Panc1 (cell line): Measurements from ENCODE around the gene FOXA3. TPM values are rescaled to one million over a fixed set of nuclear protein-coding genes. Genes with fewer than 3 reads are reported as not detected.
A peak's percentile ranks its signal among the peaks of the same experiment; 100 is the strongest.

ENCODE experiments used
- ATAC-seq: fragments of 200-7000 bp; cut with Tn5 transposase; 2 replicates; pipeline ENCODE4 v1.9.1; 2020; ENCODE audit warnings: mild to moderate bottlenecking, moderate library complexity
- BruUV-seq: library from RNA; stranded (reverse); fragments of 400-500 nt; replicated peaks from 2 replicates; lab custom pipeline; 2021; lab: Mats Ljungman, UMichigan
- CTCF ChIA-PET: fragments of 300-600 bp; sonication (Branson Sonifier 250); formaldehyde crosslinking; loops from one replicate; lab custom pipeline; 2022; ENCODE audit warnings: antibody characterized with exemption; lab: Charles Lee
- POLR2A ChIA-PET: fragments of 300-600 bp; sonication (Branson Sonifier 250); formaldehyde crosslinking; loops from one replicate; lab custom pipeline; 2022; ENCODE audit warnings: antibody characterized with exemption; lab: Charles Lee
- DNase-seq: peaks from one replicate; pipeline ENCODE4 v3.0.0-alpha.2; 2010; ENCODE audit warnings: low read depth, low spot score
- H3K27ac ChIP-seq: 2 replicates; pipeline ENCODE4 v1.5.1; 2011; ENCODE audit warnings: mild to moderate bottlenecking, low read length, inconsistent platforms
- H3K27me3 ChIP-seq: fragments of 200-500 bp; sonication (Bioruptor generic); 2 replicates; pipeline ENCODE4 v1.6.0; 2014; ENCODE audit warnings: low read length, inconsistent platforms; ENCODE audit not compliant: control insufficient read depth, insufficient read depth
- H3K36me3 ChIP-seq: fragments of 200-500 bp; sonication (Bioruptor generic); 2 replicates; pipeline ENCODE4 v1.5.1; 2014; ENCODE audit warnings: inconsistent platforms, mild to moderate bottlenecking, low read length, moderate library complexity; ENCODE audit not compliant: control insufficient read depth, insufficient read depth
- H3K4me1 ChIP-seq: 2 replicates; pipeline ENCODE4 v1.5.1; 2011; ENCODE audit warnings: inconsistent platforms, mild to moderate bottlenecking, low read length, moderate library complexity; ENCODE audit not compliant: control insufficient read depth, insufficient read depth
- H3K4me3 ChIP-seq, 2 experiments: 2 replicates each; pipeline ENCODE4 v1.5.1; 2011 to 2012; ENCODE audit warnings: low read depth in 2 of 2, low read length in 2 of 2, mild to moderate bottlenecking in 2 of 2, inconsistent platforms in 1 of 2, moderate library complexity in 1 of 2
- H3K9me3 ChIP-seq: fragments of 200-500 bp; sonication (Bioruptor generic); 2 replicates; pipeline ENCODE4 v1.5.1; 2014; ENCODE audit warnings: low read depth, mild to moderate bottlenecking, inconsistent platforms, low read length, moderate library complexity; ENCODE audit not compliant: control insufficient read depth, insufficient read depth
- CTCF ChIP-seq: fragments of 450-650 bp; IDR thresholded peaks from 2 replicates; pipeline ENCODE4 v1.5.1; 2017; ENCODE audit warnings: mild to moderate bottlenecking
- POLR2AphosphoS5 ChIP-seq: IDR thresholded peaks from 2 replicates; pipeline ENCODE4 v1.6.1; 2012; ENCODE audit warnings: mild to moderate bottlenecking, low read depth, low read length, moderate library complexity
- REST ChIP-seq, 2 experiments: IDR thresholded peaks; 2 replicates each; pipeline ENCODE4 v1.6.1; 2011 to 2012; ENCODE audit warnings: low read depth in 2 of 2, control low read depth in 1 of 2, low read length in 1 of 2, mild to moderate bottlenecking in 1 of 2, moderate library complexity in 1 of 2; ENCODE audit not compliant: insufficient read depth in 1 of 2
- SIN3A ChIP-seq: IDR thresholded peaks from 2 replicates; pipeline ENCODE4 v1.6.1; 2012; ENCODE audit warnings: low read depth, mild to moderate bottlenecking, low read length, moderate library complexity, borderline replicate concordance; ENCODE audit not compliant: insufficient read depth
- TCF7L2 ChIP-seq: IDR thresholded peaks from 2 replicates; pipeline ENCODE4 v1.6.1; 2011; ENCODE audit warnings: mild to moderate bottlenecking, low read depth, low read length, inconsistent platforms
- in situ Hi-C: cut with HindIII; loops from 2 replicates; pipeline ENCODE4 v1.10.0; 2016; ENCODE audit warnings: low sequenced_read_pairs, low pct_unique_long_range_greater_than_20kb
- intact Hi-C: fragments of 100-400 bp; cut with micrococcal nuclease; formaldehyde crosslinking; loops from one replicate; pipeline ENCODE4 v1.10.0; 2022; ENCODE audit not compliant: unreplicated experiment
- total RNA-seq: library from RNA; stranded (reverse); gene quantifications from one replicate; pipeline ENCODE4 v1.2.1, GENCODE V29; 2021; ENCODE audit not compliant: unreplicated experiment

The FOXA3 gene
- total RNA-seq, 1 experiment from 2014 or later = 0.26 TPM

DNA sequence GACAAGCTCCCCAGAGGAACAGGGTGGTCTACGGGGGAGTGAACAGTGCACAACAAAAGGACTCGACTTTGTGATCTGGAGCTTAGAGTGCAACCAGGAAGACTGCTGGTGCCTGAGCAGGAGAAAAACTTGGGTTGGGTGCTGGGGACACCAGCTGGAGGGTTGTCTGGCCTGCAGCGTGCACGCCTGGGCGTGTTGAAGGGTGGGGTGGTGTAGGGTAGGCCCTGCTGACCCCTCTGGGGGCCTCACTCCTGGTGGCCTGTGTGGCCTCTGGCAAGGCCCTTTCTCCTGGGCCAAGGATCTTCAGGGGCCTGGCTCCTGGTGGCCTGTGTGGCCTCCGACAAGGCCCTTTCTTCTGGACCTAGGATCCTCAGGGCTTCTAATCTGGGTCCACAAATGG lies 44.4 kb upstream of the FOXA3 start:
- ChIA-PET POLR2A (no interaction called here), CTCF (no interaction called here)
- Histone ChIP-seq H3K9me3 (no peaks in the 10 kb centered on the region), H3K4me3 (no peak overlapping the region), H3K27me3 (no peaks in the 10 kb centered on the region), H3K27ac (no peak overlapping the region), H3K36me3 (no peaks in the 10 kb centered on the region), H3K4me1 (no peaks in the 10 kb centered on the region; the same call in 1 of the 2 replicates)
- ATAC-seq (no peak), DNase-seq (no peak)
- TF ChIP-seq POLR2AphosphoS5 (no peak), TCF7L2 (no peak), SIN3A (no peak)
- in situ Hi-C loops = no loop called here
- BruUV-seq = no TSS peak
- intact Hi-C loops = no loop called here

- TSS peak; percentile 53 for BruUV-seq
- DNase-seq (no peak), ATAC-seq (no peak)
- no peak for TF ChIP-seq TCF7L2
- TF ChIP-seq CTCF = no peak
- no peak for TF ChIP-seq POLR2AphosphoS5
- no peak for TF ChIP-seq REST (IDR thresholded peaks at IDR 0.05; ENCODE audit: insufficient read depth in 1 of 2, low read depth in 2 of 2, low read length in 1 of 2)
- TF ChIP-seq SIN3A = no peak
- intact Hi-C loops (no loop called here), in situ Hi-C loops (no loop called here)
- H3K27ac ChIP-seq = no peak overlapping the region
- POLR2A ChIA-PET = no interaction called here
- no peaks in the 10 kb centered on the region for H3K9me3 ChIP-seq
- CTCF ChIA-PET = no interaction called here
- H3K4me3 ChIP-seq = no peak overlapping the region
- H3K36me3 ChIP-seq = no peaks in the 10 kb centered on the region
- no peaks in the 10 kb centered on the region for H3K27me3 ChIP-seq
- no peaks in the 10 kb centered on the region; the same call in 1 of the 2 replicates for H3K4me1 ChIP-seq
Measured at GRCh38 chr19:45820413-45821102, 43.6 kb upstream of the FOXA3 start.

DNA sequence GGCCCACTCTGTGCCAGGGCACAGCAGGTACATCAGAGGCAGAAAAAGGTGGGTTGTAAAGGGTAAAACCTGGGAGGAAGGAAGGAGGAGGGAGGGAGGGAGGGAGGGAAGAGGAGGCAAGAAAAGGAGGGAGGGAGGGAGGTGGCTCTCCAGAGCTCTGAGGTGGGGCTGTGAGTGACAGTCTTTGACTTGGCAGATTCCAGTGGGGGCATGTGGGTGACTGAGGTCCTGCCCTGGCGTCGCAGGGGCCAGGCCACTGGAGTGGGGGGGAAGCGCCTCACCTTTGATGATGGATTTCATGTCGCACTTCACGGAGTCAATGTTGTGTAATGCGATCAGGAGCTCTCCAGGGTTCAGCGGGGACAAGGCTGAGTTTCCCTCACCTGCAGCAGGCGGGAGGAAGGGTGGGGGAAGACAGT lies 43.0 kb upstream of the FOXA3 start:
- Histone ChIP-seq H3K4me3 (no peak overlapping the region), H3K36me3 (no peaks in the 10 kb centered on the region), H3K27me3 (no peaks in the 10 kb centered on the region), H3K9me3 (no peaks in the 10 kb centered on the region), H3K27ac (no peak overlapping the region), H3K4me1 (no peaks in the 10 kb centered on the region; the same call in 1 of the 2 replicates)
- in situ Hi-C loops (no loop called here), intact Hi-C loops (no loop called here)
- BruUV-seq = no TSS peak
- TF ChIP-seq SIN3A = no peak
- TF ChIP-seq REST (IDR thresholded peaks at IDR 0.05; ENCODE audit: insufficient read depth in 1 of 2, low read depth in 2 of 2, low read length in 1 of 2) = no peak
- TF ChIP-seq CTCF = no peak
- no peak for TF ChIP-seq POLR2AphosphoS5
- TF ChIP-seq TCF7L2 = no peak
- DNase-seq = no peak
- ChIA-PET CTCF (no interaction called here), POLR2A (no interaction called here)
- no peak for ATAC-seq
